Endothelial cell (in vitro differentiated cells): ENCODE results near the gene DNAI2. TPM values are rescaled to one million over a fixed set of nuclear protein-coding genes. Genes with fewer than 3 reads are reported as not detected.

Experiments
- DNase-seq: peaks from one replicate; pipeline ENCODE4 v3.0.0; 2021; ENCODE audit warnings: low spot score
- H3K27ac Mint-ChIP-seq: one replicate; pipeline ENCODE4 v1.8.0; 2021; ENCODE audit warnings: mixed read lengths, inconsistent platforms; ENCODE audit not compliant: unreplicated experiment
- H3K27me3 Mint-ChIP-seq: one replicate; pipeline ENCODE4 v1.8.0; 2021; ENCODE audit warnings: mild to moderate bottlenecking, moderate library complexity, mixed read lengths, inconsistent platforms; ENCODE audit not compliant: unreplicated experiment
- H3K36me3 Mint-ChIP-seq: one replicate; pipeline ENCODE4 v1.8.0; 2021; ENCODE audit warnings: mild to moderate bottlenecking, low read depth, mixed read lengths, inconsistent platforms; ENCODE audit not compliant: unreplicated experiment
- H3K4me1 Mint-ChIP-seq: one replicate; pipeline ENCODE4 v1.8.0; 2021; ENCODE audit warnings: mild to moderate bottlenecking, mixed read lengths, inconsistent platforms; ENCODE audit not compliant: unreplicated experiment
- H3K4me3 Mint-ChIP-seq: one replicate; pipeline ENCODE4 v1.8.0; 2021; ENCODE audit warnings: mild to moderate bottlenecking, mixed read lengths, inconsistent platforms; ENCODE audit not compliant: unreplicated experiment
- H3K9me3 Mint-ChIP-seq: one replicate; pipeline ENCODE4 v1.8.0; 2021; ENCODE audit warnings: mixed read lengths, inconsistent platforms; ENCODE audit not compliant: unreplicated experiment
- total RNA-seq: library from RNA; stranded (reverse); fragmentation: NEBNext Ultra II Directional; extraction: Animal tissue kit (Norgen Biotek cat#: 25700); gene quantifications from one replicate; pipeline ENCODE4 v1.2.1, GENCODE V29; 2021; ENCODE audit not compliant: unreplicated experiment
- TF ChIP-seq, protein P1 (sequence below): fragments of 200-600 bp; sonication (generic); IDR thresholded peaks from one replicate; pipeline ENCODE4 v1.5.0; 2021; ENCODE audit warnings: antibody characterized with exemption; ENCODE audit not compliant: unreplicated experiment

DNAI2 gene
- total RNA-seq, 1 donor from 2014 or later = not detected

GRCh38 chr17:74267579-74267978, 6.5 kb upstream of the DNAI2 start:
- no peak overlapping the region for H3K4me3 Mint-ChIP-seq

DNA sequence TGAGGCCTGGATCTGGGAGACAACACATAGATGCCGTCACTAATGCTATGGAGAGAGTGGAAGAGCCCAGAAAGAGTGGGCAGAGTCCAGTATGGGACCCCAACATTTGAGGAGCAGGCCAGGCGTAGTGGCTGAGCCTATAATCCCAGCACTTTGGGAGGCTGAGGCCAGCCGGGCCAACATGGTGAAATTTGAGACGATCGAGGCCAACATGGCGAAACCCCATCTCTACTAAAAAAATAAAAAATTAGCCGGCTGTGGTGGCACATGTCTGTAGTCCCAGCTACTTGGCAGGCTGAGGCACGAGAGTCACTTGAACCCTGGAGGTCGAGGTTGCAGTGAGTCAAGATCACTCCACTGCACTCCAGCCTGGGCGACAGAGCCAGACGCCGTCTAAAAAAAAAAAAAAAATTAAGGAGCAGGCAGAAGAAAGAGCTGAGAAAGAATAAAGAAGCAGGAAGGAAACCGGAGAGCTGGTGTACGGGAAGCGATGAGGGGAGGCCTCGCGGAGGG, 6.0 kb upstream of the DNAI2 start:
- no peaks in the 10 kb centered on the region for H3K36me3 Mint-ChIP-seq
- TF ChIP-seq, protein P1, sequence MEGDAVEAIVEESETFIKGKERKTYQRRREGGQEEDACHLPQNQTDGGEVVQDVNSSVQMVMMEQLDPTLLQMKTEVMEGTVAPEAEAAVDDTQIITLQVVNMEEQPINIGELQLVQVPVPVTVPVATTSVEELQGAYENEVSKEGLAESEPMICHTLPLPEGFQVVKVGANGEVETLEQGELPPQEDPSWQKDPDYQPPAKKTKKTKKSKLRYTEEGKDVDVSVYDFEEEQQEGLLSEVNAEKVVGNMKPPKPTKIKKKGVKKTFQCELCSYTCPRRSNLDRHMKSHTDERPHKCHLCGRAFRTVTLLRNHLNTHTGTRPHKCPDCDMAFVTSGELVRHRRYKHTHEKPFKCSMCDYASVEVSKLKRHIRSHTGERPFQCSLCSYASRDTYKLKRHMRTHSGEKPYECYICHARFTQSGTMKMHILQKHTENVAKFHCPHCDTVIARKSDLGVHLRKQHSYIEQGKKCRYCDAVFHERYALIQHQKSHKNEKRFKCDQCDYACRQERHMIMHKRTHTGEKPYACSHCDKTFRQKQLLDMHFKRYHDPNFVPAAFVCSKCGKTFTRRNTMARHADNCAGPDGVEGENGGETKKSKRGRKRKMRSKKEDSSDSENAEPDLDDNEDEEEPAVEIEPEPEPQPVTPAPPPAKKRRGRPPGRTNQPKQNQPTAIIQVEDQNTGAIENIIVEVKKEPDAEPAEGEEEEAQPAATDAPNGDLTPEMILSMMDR = no peak
- H3K27me3 Mint-ChIP-seq = peaks cover 3% of the 10 kb centered on the region
- peaks cover 10% of the 10 kb centered on the region for H3K4me1 Mint-ChIP-seq
- no peak overlapping the region for H3K4me3 Mint-ChIP-seq
- DNase-seq = no peak
- no peaks in the 10 kb centered on the region for H3K9me3 Mint-ChIP-seq
- no peak overlapping the region for H3K27ac Mint-ChIP-seq

More at GRCh38 chr17:74267579-74267978, 6.5 kb upstream of the DNAI2 start:
- H3K27ac Mint-ChIP-seq = no peak overlapping the region
- H3K4me1 Mint-ChIP-seq = peaks cover 6% of the 10 kb centered on the region
- no peak for DNase-seq
- TF ChIP-seq, protein P1 = no peak
- no peaks in the 10 kb centered on the region for H3K9me3 Mint-ChIP-seq
- H3K27me3 Mint-ChIP-seq = peaks cover 3% of the 10 kb centered on the region
- no peaks in the 10 kb centered on the region for H3K36me3 Mint-ChIP-seq

DNA sequence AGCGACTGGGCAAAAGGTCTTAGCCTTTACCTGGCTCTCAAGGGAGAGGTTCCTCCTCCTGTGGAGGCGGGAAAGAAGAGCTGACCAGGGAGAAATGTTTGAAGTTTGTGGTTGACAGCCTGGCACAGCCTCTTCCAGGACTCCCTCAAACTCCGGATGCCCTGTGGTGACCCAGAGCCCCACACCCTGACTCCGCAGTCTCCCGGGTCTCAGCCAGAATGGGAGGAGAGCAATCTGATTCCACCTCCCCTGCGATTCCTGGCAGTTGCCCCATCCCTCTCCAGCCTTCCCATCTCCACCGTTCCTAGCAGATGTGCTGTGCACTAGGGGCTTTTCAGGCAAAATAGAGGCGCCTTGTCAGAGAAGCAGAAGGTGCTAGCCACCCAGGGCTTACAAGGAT, 5.5 kb upstream of the DNAI2 start:
- H3K4me3 Mint-ChIP-seq = no peak overlapping the region
- no peaks in the 10 kb centered on the region for H3K9me3 Mint-ChIP-seq
- TF ChIP-seq, protein P1 = no peak
- no peak for DNase-seq
- no peak overlapping the region for H3K27ac Mint-ChIP-seq
- H3K4me1 Mint-ChIP-seq = peaks cover 14% of the 10 kb centered on the region
- peaks cover 3% of the 10 kb centered on the region for H3K27me3 Mint-ChIP-seq
- no peaks in the 10 kb centered on the region for H3K36me3 Mint-ChIP-seq

- no peak for DNase-seq
- TF ChIP-seq, protein P1 = no peak
- Mint-ChIP-seq H3K4me3 (no peak overlapping the region), H3K27ac (no peak overlapping the region), H3K9me3 (no peaks in the 10 kb centered on the region), H3K4me1 (peaks cover 20% of the 10 kb centered on the region), H3K36me3 (no peaks in the 10 kb centered on the region), H3K27me3 (peaks cover 9% of the 10 kb centered on the region)
These were observed 3.7 kb upstream of the DNAI2 start for GRCh38 chr17:74270333-74270732.

- Mint-ChIP-seq H3K9me3 (no peaks in the 10 kb centered on the region), H3K4me3 (no peak overlapping the region), H3K27ac (no peak overlapping the region), H3K27me3 (peaks cover 11% of the 10 kb centered on the region), H3K4me1 (peaks cover 20% of the 10 kb centered on the region), H3K36me3 (no peaks in the 10 kb centered on the region)
- DNase-seq = no peak
- TF ChIP-seq, protein P1 = no peak
These were observed 2.8 kb upstream of the DNAI2 start for GRCh38 chr17:74271281-74271680.
